ENCODE data around the gene NHEJ1.

NHEJ1 gene

DNA sequence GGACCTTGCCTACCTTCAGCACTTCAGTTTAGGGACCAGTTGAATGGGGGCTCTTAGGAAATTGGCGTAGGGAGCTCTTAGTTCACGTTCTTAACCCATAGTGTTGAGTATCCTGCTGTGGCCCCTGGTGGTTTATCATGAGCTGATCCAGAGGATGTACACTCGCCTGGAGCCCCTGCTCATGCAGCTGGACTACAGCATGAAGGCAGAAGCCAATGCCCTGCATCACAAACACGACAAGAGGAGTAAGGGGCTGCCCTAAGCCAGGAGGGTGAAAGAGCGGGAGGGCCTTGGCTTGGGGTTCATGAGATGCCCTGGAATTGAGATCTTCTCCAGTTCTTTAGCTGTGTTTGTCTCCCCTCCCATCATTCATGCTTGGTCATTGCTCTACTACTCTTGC, 20.3 kb upstream of the NHEJ1 start:
- DNase-seq (ENCODE audit: low read depth) = no peak
- no peak overlapping the region for H3K4me3 ChIP-seq (replicated peaks; ENCODE audit: low read depth, low read length)
- TF ChIP-seq, protein P1, sequence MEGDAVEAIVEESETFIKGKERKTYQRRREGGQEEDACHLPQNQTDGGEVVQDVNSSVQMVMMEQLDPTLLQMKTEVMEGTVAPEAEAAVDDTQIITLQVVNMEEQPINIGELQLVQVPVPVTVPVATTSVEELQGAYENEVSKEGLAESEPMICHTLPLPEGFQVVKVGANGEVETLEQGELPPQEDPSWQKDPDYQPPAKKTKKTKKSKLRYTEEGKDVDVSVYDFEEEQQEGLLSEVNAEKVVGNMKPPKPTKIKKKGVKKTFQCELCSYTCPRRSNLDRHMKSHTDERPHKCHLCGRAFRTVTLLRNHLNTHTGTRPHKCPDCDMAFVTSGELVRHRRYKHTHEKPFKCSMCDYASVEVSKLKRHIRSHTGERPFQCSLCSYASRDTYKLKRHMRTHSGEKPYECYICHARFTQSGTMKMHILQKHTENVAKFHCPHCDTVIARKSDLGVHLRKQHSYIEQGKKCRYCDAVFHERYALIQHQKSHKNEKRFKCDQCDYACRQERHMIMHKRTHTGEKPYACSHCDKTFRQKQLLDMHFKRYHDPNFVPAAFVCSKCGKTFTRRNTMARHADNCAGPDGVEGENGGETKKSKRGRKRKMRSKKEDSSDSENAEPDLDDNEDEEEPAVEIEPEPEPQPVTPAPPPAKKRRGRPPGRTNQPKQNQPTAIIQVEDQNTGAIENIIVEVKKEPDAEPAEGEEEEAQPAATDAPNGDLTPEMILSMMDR (IDR thresholded peaks at IDR 0.05; ENCODE audit: low read length, missing control alignments) = no peak

DNA sequence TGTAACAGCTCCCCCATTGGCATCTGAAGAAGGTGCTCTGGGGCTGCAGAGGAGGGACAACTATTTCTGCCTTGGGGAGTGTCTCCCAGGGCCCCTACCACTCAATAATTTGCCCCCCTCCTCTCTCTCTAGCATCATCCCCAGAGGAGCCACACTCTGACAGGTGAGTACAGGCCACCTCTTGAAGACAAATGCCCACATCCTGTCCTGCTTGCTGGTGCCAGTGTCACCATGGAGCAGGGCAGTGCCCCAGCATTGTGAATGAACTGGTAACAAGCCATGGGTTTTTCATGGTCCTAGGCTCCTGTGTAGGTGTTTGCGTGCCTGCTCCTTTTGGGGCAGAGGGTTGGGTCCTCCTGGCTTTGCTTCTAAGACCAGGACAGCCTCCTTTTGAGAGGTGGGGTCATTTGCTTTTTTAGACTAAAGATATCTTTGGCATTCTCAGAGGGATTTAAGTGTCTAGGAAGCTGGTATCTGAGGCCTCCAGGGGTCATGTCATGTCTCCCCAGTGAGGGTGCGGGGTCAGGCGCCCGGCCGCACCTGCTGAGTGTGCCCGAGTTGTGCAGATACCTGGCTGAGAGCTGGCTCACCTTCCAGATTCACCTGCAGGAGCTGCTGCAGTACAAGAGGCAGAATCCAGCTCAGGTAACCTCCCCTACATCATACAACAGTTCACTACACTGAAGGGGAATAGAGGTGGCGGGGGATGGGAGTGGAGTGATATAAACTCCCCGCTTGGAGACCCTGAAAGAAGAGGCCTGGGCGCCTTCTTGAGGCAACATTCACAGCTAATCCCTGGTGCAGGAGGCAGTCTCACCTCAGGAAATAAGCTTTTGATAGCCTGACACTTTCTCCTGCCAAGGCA, 19.2 kb upstream of the NHEJ1 start:
- peak overlapping the region; percentile 61 for H3K4me3 ChIP-seq (replicated peaks; ENCODE audit: low read depth, low read length)
- no peak for DNase-seq (ENCODE audit: low read depth)
- TF ChIP-seq, protein P1 (IDR thresholded peaks at IDR 0.05; ENCODE audit: low read length, missing control alignments) = no peak

DNA sequence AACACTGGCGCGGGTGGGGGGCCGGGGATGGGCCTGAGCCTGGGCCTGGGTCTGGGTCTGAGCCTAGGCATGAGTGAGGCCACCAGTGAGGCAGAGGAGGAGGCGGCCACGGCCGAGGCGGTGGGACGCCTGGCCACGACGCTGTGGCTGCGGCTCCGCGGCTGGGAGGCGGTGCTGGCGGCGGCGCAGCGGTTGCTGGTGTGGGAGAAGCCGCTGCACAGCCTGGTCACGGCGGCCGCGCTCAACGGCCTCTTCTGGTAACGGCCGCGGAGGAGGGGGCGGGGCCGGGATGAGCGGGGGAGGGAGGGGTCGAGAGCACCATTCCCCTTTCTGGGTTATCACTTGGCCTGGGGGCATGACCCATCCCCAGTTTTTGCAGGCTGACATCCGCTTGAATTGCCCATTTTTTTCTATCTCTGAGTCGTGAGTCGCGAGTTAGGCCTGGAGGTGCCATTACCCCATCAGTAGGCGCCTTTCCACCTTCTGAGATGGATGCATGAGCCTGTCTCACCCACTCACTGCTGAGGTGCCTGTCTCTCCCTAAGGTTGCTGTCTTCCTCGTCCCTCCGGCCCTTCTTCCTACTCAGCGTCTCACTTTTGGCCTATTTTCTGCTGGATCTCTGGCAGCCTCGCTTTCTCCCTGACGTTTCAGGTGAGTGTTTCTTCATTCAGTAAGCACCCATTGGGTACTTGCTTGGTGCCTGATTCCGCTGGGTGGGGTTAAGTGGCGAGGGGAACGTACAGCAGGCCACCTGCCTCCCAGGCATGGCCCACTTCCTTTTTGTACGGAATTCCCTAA, 18.0 kb upstream of the NHEJ1 start:
- H3K4me3 ChIP-seq (replicated peaks; ENCODE audit: low read depth, low read length) = peak overlapping the region; percentile 61
- TF ChIP-seq, protein P1 (IDR thresholded peaks at IDR 0.05; ENCODE audit: low read length, missing control alignments) = no peak
- DNase-seq (ENCODE audit: low read depth) = peak; percentile 23

DNA sequence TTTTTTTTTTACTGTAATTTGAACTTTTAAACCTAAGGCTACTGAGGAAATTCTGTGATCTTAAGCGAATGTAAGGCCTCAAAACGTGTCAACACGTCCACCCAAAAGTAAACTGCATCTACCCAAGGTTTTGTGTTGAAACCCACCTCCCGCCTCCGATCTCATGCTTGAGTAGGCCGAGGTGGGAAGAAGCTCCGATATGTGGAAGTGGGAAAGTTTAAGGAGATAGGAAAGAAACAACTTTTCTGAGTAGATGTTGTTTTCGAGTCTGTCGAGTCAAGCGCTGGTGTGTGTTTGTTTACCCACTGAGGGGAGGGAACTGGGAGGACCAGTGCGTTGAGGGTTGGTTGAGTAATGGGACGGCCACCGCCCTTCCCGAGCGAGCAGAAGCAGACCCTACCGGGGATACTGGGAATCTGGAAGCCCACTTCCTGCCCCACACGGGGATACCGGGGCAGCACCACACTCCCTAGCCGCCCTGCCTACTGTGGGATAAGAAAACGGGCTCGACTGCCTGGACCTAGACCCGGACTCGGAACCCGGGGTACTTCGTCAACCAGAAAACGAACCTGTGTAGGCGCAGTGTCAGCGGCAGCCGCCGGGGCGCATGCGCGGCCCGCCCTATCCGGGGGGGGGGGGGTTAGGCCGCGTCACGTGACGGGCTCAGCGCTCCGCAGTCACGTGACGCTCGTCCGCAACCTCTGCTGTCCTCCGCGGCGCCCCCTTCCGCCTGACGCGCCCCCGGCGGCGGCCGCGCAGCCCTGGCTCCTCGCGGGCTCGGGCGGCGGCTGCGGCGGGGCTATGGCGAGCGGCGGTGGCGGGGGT, 17.1 kb upstream of the NHEJ1 start, which contains the start of gene RETREG2:
TSS of gene RETREG2 (plus strand) at position 724 of the 825 bp plus-strand sequence. CDS start at position 802, 78 bp downstream.
- peak within 1 kb of the TSS; percentile 61 for H3K4me3 ChIP-seq (replicated peaks; ENCODE audit: low read depth, low read length)
- peak; percentile 92 for DNase-seq (ENCODE audit: low read depth)
- TF ChIP-seq, protein P1 (IDR thresholded peaks at IDR 0.05; ENCODE audit: low read length, missing control alignments) = no peak

DNA sequence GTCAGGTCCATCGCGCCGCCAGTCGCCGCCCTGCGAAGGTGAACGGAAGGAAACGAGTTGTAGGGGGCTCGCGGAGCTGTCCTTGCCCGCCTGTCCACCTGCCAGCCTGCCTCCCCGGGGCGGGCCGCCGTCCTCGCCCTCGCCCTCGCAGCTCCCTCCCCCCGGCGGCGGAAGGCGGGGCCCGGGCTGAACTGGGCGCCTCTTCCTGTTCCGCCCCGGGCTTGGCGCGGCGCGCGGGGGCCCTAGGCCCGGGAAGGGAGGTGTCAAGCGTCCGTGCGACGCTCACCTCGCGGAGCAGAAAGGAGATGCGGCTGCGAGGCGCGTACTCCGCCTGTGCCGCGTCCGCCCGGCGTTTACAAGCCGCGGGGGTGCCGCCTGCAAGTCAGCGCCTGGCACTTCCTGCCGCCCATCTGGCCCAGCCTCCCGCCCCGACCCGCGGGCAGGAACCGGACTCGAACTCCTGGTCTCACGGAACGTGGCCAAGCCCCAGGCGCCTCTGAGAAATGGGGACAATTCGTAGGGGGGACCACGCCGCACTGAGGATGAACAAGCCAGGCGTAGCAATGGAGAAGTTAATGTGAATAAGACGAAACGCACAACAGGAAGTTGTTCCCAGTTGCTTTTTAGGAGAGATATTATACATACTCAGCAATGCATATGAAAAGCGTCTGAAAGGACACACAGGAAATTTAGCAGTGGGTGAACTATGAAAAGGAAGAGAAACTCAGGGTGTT, 16.4 kb upstream of the NHEJ1 start, which contains the start of gene CNPPD1:
TSS of gene CNPPD1 (minus strand) at position 108 of the 734 bp plus-strand sequence. CDS start at position 11, 97 bp downstream.
- H3K4me3 ChIP-seq (replicated peaks; ENCODE audit: low read depth, low read length) = peak within 1 kb of the TSS; percentile 61
- TF ChIP-seq, protein P1 (IDR thresholded peaks at IDR 0.05; ENCODE audit: low read length, missing control alignments) = no peak
- peak; percentile 79 for DNase-seq (ENCODE audit: low read depth)

Data from fibroblast of pulmonary artery (primary cell).